Measurements from ENCODE around the gene EXPH5.

Gene EXPH5

GRCh38 chr11:108518581-108518980, 75.0 kb downstream of the EXPH5 start:
- no peak for DNase-seq (ENCODE audit: low read depth, low spot score)

GRCh38 chr11:108516125-108516524, 77.4 kb downstream of the EXPH5 start:
- DNase-seq (ENCODE audit: low read depth, low spot score), result no peak

GRCh38 chr11:108512708-108513107, 80.9 kb downstream of the EXPH5 start:
- no peak for DNase-seq (ENCODE audit: low read depth, low spot score)

GRCh38 chr11:108511851-108512474, 81.6 kb downstream of the EXPH5 start:
- DNase-seq (ENCODE audit: low read depth, low spot score), result no peak

DNA sequence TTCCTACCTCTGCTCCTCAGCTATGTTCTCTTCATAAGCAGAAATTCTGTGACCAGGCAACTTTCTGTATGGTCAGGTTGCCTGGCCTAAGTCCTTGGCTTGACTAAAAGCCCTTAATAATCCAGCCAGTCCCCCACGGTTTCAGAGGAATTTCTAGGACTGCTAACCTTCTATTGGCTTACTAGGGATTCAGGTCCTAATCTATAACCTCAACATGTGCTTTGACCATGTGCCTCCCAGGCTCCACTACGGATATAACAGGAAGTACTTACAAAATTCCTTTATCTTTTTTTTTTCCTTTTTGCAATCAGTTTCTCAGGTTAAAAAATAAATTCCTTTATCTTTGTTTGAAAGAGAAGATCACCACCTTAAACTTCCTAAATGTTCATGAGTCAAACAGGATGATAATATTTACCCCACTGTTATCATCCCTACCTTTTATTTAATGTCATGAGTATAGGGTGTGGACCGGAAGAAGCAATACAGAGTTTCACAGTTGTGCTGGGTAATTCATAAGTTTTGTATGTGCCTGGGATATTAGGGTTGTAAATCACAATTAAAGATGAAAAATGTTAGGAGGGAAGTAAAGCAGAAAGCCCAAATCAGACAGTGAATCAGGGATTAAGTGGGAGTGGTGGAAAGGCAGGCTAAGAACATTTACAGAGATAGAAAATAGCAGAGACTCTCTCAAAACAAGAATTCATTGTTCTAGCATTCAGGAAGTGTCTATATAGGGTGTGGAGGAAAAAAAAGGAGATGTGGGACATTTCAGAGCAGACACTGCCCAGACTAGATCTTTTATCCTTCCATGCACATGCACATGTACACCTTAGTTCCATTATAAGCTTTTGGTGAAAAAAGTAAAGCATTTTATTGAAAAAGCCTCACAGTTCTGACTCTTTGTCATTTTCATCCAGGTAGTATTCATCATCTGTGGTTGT, 84.6 kb downstream of the EXPH5 start:
- no peak for DNase-seq (ENCODE audit: low read depth, low spot score)

DNA sequence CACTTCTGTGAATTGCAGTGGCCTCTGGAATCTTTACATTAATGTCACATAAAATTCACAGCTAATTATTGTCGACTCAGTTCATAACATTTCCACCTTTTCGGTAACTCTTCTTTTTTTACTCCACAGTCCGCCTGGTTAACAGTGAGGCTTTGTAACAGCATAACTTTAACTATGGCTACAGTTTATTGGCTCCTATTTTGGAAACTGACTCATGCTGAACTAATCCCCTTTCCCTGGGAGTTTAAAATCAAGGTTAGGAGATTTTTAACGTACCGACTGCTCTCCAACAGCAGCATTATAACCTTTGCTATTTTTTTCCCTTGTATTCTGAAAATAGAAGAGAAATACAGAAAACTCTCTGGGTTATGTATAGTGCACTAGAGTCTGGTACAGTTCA, 92.2 kb downstream of the EXPH5 start:
- DNase-seq (ENCODE audit: low read depth, low spot score), result no peak

- no peak for DNase-seq (ENCODE audit: low read depth, low spot score)
Measured at GRCh38 chr11:108500721-108501120, 92.8 kb downstream of the EXPH5 start.

DNA sequence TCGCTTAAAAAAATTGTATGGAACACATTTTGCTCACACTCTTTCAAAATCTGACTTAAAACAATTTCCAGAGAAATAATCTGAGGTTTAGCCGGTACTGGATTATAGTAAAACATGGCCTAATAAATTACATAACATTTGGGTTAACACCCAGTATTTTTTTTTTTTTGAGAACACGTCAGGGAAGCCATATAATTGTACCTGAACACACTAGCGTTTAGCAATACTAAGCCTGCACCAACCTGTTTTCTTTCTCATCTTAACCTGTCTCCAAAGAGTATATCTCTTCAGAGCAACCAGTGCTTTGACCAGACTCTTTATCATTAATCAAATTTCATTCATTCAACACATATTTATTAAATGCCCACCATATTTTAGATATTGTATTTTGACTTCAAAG, 93.4 kb downstream of the EXPH5 start:
- no peak for DNase-seq (ENCODE audit: low read depth, low spot score)

GRCh38 chr11:108498816-108499408, 94.7 kb downstream of the EXPH5 start:
- DNase-seq (ENCODE audit: low read depth, low spot score), result no peak

GRCh38 chr11:108498046-108498815, 95.3 kb downstream of the EXPH5 start, which contains the start of gene POGLUT3:
Gene POGLUT3 (minus strand): TSS chr11:108498384. CDS start chr11:108498366, 18 bp downstream.
- peak; percentile 4 for DNase-seq (ENCODE audit: low read depth, low spot score)

- peak; percentile 41 for DNase-seq (ENCODE audit: low read depth, low spot score)
Measured at GRCh38 chr11:108497317-108498045, 96.1 kb downstream of the EXPH5 start.

DNA sequence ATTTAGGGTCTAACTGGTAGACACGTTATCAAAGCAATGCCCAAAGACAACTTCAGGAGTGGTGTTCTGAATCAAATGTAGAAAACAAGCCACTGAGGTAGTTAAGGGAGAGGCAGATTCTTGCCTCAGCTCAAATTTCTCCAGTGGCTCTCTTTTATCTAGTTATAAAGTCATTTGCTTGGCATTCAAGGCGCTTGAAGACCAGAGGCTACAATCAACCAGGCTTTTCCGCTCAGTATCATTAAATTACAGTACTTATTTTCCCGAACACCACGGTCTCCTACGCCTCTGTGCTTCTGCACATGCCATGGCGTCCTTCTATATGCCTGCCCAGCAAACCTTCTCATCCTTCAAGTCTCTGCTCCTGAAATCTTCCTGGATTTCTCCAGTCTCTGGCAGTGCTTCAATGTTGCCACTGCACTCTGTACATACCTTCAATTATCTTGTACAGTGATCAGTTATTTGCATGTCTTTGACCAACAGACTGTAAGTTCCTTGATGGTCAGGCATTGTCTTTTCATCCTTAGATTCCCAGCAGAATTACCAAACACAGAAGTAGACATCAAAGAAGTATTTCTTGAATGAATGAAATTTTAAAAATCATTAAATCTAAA, 96.8 kb downstream of the EXPH5 start:
- DNase-seq (ENCODE audit: low read depth, low spot score), result no peak

GRCh38 chr11:108495326-108495725, 98.2 kb downstream of the EXPH5 start:
- DNase-seq (ENCODE audit: low read depth, low spot score), result no peak

DNA sequence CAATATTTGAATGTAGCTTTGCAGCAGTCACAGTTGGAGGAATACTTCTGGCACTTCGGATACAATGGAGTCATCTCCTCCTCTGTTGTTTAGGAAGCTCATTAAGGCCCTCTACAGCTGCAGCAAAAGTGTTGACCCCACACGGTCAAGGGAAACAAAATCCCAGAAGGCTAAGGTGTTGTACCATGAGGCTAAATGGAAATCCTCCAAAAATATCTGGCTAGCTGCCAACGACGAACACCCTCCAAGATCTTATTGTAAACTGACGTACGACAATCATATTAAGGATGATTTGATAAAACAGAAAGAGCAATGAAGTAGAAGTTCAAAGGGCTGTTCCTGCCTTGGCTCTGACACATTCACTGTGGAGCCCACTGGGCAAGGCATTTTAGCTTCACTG, 99.4 kb downstream of the EXPH5 start:
- no peak for DNase-seq (ENCODE audit: low read depth, low spot score)

DNA sequence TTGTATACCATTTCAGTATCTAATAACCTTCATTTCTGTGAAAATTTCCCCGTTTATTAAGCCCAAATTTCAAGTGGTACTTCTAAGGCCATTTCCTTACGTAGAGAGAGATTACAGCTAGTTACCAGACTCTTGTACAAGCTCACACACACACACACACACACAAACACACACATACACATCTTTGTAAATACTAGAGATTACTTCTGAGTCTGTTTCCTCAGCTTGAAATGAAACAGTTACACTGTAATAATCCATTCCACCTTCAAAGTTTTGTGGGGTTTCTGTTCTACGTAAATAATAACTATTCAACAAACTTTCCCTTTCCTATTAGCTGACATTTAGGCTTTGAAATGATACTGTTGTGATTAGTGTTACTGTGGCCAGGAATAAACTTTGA, 101.6 kb downstream of the EXPH5 start:
- no peak for DNase-seq (ENCODE audit: low read depth, low spot score)

GRCh38 chr11:108486828-108487227, 106.7 kb downstream of the EXPH5 start:
- no peak for DNase-seq (ENCODE audit: low read depth, low spot score)

- DNase-seq (ENCODE audit: low read depth, low spot score), result no peak
Measured at GRCh38 chr11:108486331-108486730, 107.2 kb downstream of the EXPH5 start.

GRCh38 chr11:108483163-108483562, 110.4 kb downstream of the EXPH5 start:
- no peak for DNase-seq (ENCODE audit: low read depth, low spot score)

- no peak for DNase-seq (ENCODE audit: low read depth, low spot score)
Measured at GRCh38 chr11:108474664-108475463, 118.7 kb downstream of the EXPH5 start.

DNA sequence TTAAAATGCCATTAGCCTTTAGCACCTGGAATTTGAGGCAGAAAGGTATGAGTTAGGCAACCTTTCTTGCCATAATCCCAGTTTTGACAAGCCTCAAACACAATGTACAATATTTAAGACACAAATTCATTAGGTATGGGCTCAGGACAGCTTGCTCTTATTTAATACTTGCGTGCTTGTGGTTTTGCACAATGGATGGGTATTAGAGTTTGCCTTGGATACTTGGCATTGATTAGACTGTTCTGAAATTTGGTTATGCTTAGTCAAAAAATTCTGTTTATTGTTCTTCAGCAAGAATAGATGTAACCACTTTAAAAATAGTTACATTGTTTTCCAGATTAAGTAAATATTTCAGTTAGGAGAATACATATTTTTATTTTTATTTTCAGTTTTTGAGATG, 120.9 kb downstream of the EXPH5 start:
- no peak for DNase-seq (ENCODE audit: low read depth, low spot score)
